Measurements from ENCODE around the gene TLK2.
"Not testable (repeated sequence)": the region's sequence is repeated elsewhere in the genome, so short reads cannot be mapped to it uniquely, and the experiment has no call there.

Gene TLK2

GRCh38 chr17:62605588-62605987 is 127.0 kb downstream of the TLK2 start:
- no peak for DNase-seq

GRCh38 chr17:62611292-62611691 is 132.7 kb downstream of the TLK2 start:
- no peak for DNase-seq

GRCh38 chr17:62611728-62612127 is 133.1 kb downstream of the TLK2 start:
- no peak for DNase-seq

- not testable (repeated sequence) for DNase-seq
Measured at GRCh38 chr17:62612289-62612688, 133.7 kb downstream of the TLK2 start.

- not testable (repeated sequence) for DNase-seq
Measured at GRCh38 chr17:62613095-62613494, 134.5 kb downstream of the TLK2 start.

GRCh38 chr17:62614142-62614541 is 135.5 kb downstream of the TLK2 start:
- no peak for DNase-seq

- DNase-seq = no peak
Measured at GRCh38 chr17:62615503-62615902, 136.9 kb downstream of the TLK2 start.

- no peak for DNase-seq
Measured at GRCh38 chr17:62616993-62617893, 138.6 kb downstream of the TLK2 start.

GRCh38 chr17:62617894-62618472 is 139.4 kb downstream of the TLK2 start:
- peak; percentile 27 for DNase-seq

GRCh38 chr17:62618647-62619416 is 140.2 kb downstream of the TLK2 start:
- no peak for DNase-seq

GRCh38 chr17:62619417-62620155 is 141.0 kb downstream of the TLK2 start:
- no peak for DNase-seq

- no peak for DNase-seq
Measured at GRCh38 chr17:62621223-62621622, 142.6 kb downstream of the TLK2 start.

GRCh38 chr17:62625184-62625869 is 146.7 kb downstream of the TLK2 start:
- DNase-seq = no peak

GRCh38 chr17:62625870-62626200 is 147.2 kb downstream of the TLK2 start:
- DNase-seq = no peak

- peak; percentile 78 for DNase-seq
Measured at GRCh38 chr17:62626719-62627218, 148.1 kb downstream of the TLK2 start.

GRCh38 chr17:62627219-62627903 is 148.7 kb downstream of the TLK2 start, which contains the start of gene MRC2:
MRC2 (plus strand) TSS chr17:62627670; CDS start chr17:62627803, 133 bp downstream.
- DNase-seq = peak; percentile 72

GRCh38 chr17:62627904-62628633 is 149.4 kb downstream of the TLK2 start:
- peak; percentile 52 for DNase-seq

GRCh38 chr17:62628831-62629555 is 150.4 kb downstream of the TLK2 start:
- DNase-seq = no peak

- DNase-seq = peak; percentile 84
Measured at GRCh38 chr17:62629556-62630364, 151.1 kb downstream of the TLK2 start.

All from NCI-H226 (cell line).